ENCODE results near the gene ZSCAN10.
A peak's percentile ranks its signal among the peaks of the same experiment; 100 is the strongest.

Gene ZSCAN10

DNA sequence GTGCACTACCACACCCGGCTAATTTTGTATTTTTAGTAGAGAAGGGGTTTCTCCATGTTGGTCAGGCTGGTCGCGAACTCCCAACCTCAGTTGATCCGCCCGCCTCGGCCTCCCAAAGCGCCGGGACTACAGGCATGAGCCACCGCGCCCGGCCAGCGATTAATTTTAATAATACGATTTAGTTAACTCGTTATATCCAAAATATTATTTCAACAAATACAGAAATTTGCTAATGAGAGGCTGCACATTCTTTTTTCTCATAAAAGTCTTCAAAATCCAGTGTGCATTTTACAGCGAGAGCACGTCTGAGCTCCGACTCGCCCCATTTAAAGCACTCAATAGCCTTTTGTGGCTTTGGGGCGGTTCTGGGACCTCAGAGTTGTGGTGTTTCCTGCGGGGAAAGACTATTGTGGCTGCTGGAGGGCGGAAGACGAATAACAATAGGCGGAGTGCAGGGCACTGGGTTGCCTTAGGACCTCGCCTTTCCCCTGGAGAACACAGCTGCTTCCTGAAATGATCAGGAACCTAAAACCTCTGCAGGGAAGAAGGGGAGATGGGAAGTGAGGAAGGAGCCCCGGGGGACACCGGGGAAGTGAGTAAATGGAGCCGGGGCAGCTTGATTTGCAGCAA lies 2.9 kb upstream of the ZSCAN10 start:
- Histone ChIP-seq H3K9me3 (ENCODE audit: low read depth, low read length) (no peaks in the 10 kb centered on the region), H3K9ac (ENCODE audit: insufficient read length) (peak overlapping the region; percentile 53), H3K36me3 (ENCODE audit: insufficient read depth, low read length) (no peaks in the 10 kb centered on the region), H3K27ac (peak overlapping the region; percentile 73), H3K4me3 (peak overlapping the region; percentile 23; the same call in 1 of the 2 replicates)
- no peak for TF ChIP-seq POLR2AphosphoS5 (IDR thresholded peaks at IDR 0.05; ENCODE audit: borderline replicate concordance, low read depth, low read length)
- TF ChIP-seq EZH2 (IDR thresholded peaks at IDR 0.05) = no peak
- TF ChIP-seq FOXP2 (optimal IDR thresholded peaks at IDR 0.05; ENCODE audit: control extremely low read depth, extremely low read length, insufficient read depth) = no peak
- DNase-seq (ENCODE audit: low read depth, low spot score) = no peak

DNA sequence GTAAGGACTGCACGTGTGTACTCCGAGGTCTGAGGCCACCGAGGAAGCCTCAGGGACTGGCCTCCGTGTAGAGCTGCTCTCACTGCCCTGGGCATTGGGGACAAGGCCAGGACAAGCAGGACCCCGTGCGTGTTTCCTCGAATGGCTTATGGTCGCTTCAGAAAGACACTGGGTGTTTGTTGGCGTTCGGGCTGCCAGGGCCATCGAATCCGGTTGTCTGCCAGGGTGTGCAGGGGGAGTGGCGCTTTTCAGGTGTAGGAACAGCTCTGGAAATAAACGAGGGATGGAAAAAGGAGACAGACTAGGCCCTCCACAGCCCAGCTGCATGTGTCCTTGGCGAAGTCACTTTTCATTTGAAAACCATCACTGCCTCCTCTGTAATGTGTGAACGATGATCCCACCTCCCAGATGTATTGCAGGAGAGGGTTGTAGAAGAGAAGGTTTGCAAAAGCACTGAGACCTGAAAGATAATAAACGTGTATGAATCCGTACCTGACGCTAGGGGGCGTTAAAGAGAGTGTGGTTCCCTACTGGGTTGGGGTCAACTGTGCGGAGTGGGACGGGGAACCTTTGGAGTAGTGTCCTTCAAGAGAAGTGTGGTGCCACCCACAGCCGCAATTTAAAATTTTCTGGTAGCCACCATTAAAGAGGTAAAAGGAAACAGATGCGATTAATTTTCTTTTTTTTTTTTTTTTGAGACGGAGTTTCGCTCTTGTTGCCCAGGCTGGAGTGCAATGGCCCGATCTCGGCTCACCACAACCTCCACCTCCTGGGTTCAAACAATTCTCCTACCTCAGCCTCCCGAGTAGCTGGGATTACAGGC lies 2.1 kb upstream of the ZSCAN10 start:
- Histone ChIP-seq H3K4me3 (no peak overlapping the region), H3K9ac (ENCODE audit: insufficient read length) (no peak overlapping the region), H3K27ac (0 out of 2 replicates have a peak overlapping the region, but pooled peaks have one; percentile 49), H3K9me3 (ENCODE audit: low read depth, low read length) (no peaks in the 10 kb centered on the region), H3K36me3 (ENCODE audit: insufficient read depth, low read length) (no peaks in the 10 kb centered on the region)
- no peak for TF ChIP-seq FOXP2 (optimal IDR thresholded peaks at IDR 0.05; ENCODE audit: control extremely low read depth, extremely low read length, insufficient read depth)
- no peak for TF ChIP-seq EZH2 (IDR thresholded peaks at IDR 0.05)
- TF ChIP-seq POLR2AphosphoS5 (IDR thresholded peaks at IDR 0.05; ENCODE audit: borderline replicate concordance, low read depth, low read length) = no peak
- DNase-seq (ENCODE audit: low read depth, low spot score) = no peak

DNA sequence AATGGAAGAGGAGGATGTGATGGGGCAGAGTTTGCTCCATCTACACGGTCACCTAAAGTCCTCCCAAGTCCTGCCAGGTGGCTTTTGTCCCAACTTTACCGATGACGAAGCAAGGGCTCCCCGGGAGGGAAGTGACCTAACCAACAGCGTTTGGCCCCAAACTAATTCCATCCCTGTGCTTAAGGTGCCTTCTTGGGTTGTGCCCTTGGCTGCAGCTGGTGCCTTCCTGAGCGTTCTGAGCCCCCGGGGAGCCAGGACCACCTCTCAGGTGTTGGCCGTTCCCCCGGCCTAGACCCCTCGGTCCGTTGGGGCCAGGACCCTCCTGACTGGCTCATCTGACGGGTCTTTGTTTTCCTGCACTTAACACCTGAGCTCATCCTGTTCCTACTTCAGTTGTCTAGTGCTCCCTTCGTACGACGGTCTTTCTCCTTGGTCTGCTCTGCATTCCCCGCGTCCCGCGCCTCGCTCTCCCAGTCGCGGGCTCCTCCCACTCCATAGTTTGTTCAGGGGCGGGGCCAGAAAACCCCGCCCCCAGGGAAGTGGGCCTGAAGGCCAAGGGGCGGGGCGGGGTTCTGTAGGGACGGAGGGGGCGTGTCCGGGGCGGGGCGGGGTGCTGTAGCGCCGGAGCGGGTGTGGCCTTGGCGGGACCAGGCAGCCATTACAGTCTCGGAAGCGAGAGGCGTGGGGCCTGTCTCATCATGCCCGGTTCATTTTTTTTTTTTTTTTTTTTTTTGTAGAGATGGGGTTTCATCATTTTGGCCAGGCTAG lies 822 bp upstream of the ZSCAN10 start:
- no peak for TF ChIP-seq EZH2 (IDR thresholded peaks at IDR 0.05)
- peak; percentile 57; the same call in 1 of the 2 replicates for TF ChIP-seq POLR2AphosphoS5 (IDR thresholded peaks at IDR 0.05; ENCODE audit: borderline replicate concordance, low read depth, low read length)
- no peaks in the 10 kb centered on the region for H3K9me3 ChIP-seq (ENCODE audit: low read depth, low read length)
- H3K36me3 ChIP-seq (ENCODE audit: insufficient read depth, low read length) = no peaks in the 10 kb centered on the region
- H3K9ac ChIP-seq (ENCODE audit: insufficient read length) = no peak overlapping the region
- H3K4me3 ChIP-seq = peak overlapping the region; percentile 70
- no peak for DNase-seq (ENCODE audit: low read depth, low spot score)
- H3K27ac ChIP-seq = no peak overlapping the region

DNA sequence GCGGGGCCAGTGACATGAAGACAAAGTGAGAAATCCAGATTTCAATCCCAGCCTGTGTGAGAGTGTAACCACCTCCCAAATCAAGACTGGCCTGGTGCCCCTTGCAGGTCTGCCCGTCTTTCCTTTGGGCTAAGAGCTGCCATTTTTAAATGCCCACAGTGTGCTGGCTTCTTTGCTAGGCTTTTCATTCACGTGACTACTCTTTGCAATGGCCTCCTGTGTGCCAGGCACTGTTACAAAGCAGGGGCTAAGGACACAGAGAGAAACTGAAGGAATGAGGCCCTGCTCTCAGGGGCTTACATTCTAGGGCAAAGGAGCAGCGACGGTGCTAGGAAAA lies 269 bp upstream of the ZSCAN10 start:
- Histone ChIP-seq H3K4me3 (no peak overlapping the region), H3K9me3 (ENCODE audit: low read depth, low read length) (no peaks in the 10 kb centered on the region), H3K9ac (ENCODE audit: insufficient read length) (no peak overlapping the region), H3K27ac (no peak overlapping the region), H3K36me3 (ENCODE audit: insufficient read depth, low read length) (no peaks in the 10 kb centered on the region)
- DNase-seq (ENCODE audit: low read depth, low spot score) = no peak
- no peak for TF ChIP-seq FOXP2 (optimal IDR thresholded peaks at IDR 0.05; ENCODE audit: control extremely low read depth, extremely low read length, insufficient read depth)
- no peak for TF ChIP-seq POLR2AphosphoS5 (IDR thresholded peaks at IDR 0.05; ENCODE audit: borderline replicate concordance, low read depth, low read length)
- TF ChIP-seq EZH2 (IDR thresholded peaks at IDR 0.05) = no peak

DNA sequence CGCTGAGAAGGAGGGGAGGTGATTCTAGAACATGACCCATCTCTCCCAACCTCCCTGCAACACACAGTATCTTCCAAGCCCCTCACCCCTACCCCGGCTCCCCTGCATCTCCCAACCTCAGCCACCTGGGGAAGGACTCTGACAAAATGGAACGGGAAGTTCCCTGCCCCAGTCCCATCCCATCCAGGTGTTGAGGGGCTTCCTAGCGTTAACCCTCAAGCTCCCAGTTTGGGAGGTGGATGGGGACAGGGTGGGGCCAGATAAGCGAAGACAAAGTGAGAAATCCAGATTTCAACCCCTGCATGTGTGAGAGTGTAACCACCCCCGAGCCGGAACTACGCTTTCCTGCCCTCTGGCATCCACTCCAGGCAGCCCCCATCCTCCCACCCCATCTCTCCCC lies 1.8 kb downstream of the ZSCAN10 start:
- TF ChIP-seq FOXP2 (optimal IDR thresholded peaks at IDR 0.05; ENCODE audit: control extremely low read depth, extremely low read length, insufficient read depth) (no peak), EZH2 (IDR thresholded peaks at IDR 0.05) (no peak), POLR2AphosphoS5 (IDR thresholded peaks at IDR 0.05; ENCODE audit: borderline replicate concordance, low read depth, low read length) (no peak)
- Histone ChIP-seq H3K9me3 (ENCODE audit: low read depth, low read length) (no peaks in the 10 kb centered on the region), H3K27ac (no peak overlapping the region), H3K4me3 (no peak overlapping the region), H3K36me3 (ENCODE audit: insufficient read depth, low read length) (no peaks in the 10 kb centered on the region), H3K9ac (ENCODE audit: insufficient read length) (no peak overlapping the region)
- DNase-seq (ENCODE audit: low read depth, low spot score) = no peak

DNA sequence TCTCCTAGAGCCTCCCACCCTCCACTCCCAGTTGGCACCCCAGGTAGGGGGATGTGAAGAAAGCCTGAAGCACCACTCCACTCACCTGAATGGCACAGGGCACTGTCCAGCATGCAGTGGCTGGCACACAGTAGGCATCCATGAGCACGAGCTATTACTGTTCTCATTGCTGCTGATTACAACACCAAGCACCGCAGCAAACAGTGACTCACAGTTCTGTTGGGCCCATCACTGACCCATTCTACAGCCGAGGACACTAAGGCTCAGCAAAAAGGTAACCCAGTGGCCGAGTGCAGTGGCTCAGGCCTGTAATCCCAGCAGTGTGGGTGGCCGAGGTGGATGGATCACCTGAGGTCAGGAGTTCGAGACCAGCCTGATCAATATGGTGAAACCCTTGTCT lies 2.7 kb downstream of the ZSCAN10 start:
- DNase-seq (ENCODE audit: low read depth, low spot score) = no peak
- no peak for TF ChIP-seq POLR2AphosphoS5 (IDR thresholded peaks at IDR 0.05; ENCODE audit: borderline replicate concordance, low read depth, low read length)
- TF ChIP-seq EZH2 (IDR thresholded peaks at IDR 0.05) = no peak
- TF ChIP-seq FOXP2 (optimal IDR thresholded peaks at IDR 0.05; ENCODE audit: control extremely low read depth, extremely low read length, insufficient read depth) = no peak
- H3K4me3 ChIP-seq = no peak overlapping the region
- H3K36me3 ChIP-seq (ENCODE audit: insufficient read depth, low read length) = no peaks in the 10 kb centered on the region
- no peaks in the 10 kb centered on the region for H3K9me3 ChIP-seq (ENCODE audit: low read depth, low read length)
- no peak overlapping the region for H3K27ac ChIP-seq
- no peak overlapping the region for H3K9ac ChIP-seq (ENCODE audit: insufficient read length)

DNA sequence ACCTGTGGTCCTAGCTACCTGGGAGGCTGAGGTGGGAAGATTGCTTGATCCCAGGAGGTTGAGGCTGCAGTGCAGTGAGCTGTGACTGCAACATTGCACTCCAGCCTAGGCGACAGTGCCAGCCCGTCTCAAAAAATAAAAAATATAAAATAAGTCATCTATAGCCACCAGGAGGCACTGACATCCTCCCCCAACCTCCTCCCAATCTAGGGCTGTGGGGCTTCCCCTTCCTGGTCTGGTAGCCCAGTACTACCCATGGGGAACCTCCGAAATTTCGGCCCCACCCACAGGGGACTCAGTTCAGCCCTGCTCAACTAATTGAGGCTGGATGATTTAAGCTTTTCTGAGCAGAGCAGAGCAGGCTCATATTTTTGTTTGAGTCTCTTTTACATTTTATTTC lies 3.2 kb downstream of the ZSCAN10 start:
- no peaks in the 10 kb centered on the region for H3K9me3 ChIP-seq (ENCODE audit: low read depth, low read length)
- no peaks in the 10 kb centered on the region for H3K36me3 ChIP-seq (ENCODE audit: insufficient read depth, low read length)
- no peak overlapping the region for H3K4me3 ChIP-seq
- no peak overlapping the region for H3K27ac ChIP-seq
- DNase-seq (ENCODE audit: low read depth, low spot score) = no peak
- no peak for TF ChIP-seq EZH2 (IDR thresholded peaks at IDR 0.05)
- TF ChIP-seq FOXP2 (optimal IDR thresholded peaks at IDR 0.05; ENCODE audit: control extremely low read depth, extremely low read length, insufficient read depth) = no peak
- TF ChIP-seq POLR2AphosphoS5 (IDR thresholded peaks at IDR 0.05; ENCODE audit: borderline replicate concordance, low read depth, low read length) = no peak
- no peak overlapping the region for H3K9ac ChIP-seq (ENCODE audit: insufficient read length)

DNA sequence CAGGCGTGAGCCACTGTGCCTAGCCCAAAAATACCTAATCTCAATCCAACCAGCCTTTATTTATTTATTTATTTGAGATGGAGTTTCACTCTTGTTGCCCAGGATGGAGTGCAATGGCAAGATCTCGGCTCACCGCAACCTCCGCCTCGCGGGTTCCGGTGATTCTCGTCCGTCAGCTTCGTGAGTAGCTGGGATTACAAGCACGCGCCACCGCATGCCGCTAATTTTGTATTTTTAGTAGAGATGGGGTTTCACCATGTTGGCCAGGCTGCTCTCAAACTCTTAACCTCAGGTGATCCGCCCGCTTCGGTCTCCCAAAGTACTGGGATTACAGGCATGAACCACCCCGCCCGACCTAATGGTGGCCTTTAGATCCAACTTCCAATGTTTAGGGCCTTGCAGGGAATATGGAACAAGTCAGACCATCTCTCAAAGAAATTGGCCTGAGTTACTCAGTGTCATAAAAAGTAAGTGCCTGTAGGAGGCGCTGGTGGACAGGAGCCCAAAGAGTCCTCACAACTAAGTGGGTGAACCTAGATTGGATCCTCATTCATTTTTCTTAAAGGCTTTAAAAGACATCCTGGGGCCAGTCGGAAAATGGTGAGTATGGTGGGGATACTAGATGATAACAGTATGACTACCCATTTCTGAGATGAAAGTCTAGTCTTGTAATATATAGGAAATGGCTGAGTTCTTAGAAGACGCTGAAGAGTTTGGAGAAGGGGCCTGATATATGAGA lies 4.6 kb downstream of the ZSCAN10 start:
- Histone ChIP-seq H3K4me3 (no peak overlapping the region), H3K9me3 (ENCODE audit: low read depth, low read length) (no peaks in the 10 kb centered on the region), H3K27ac (no peak overlapping the region), H3K9ac (ENCODE audit: insufficient read length) (no peak overlapping the region), H3K36me3 (ENCODE audit: insufficient read depth, low read length) (no peaks in the 10 kb centered on the region)
- no peak for DNase-seq (ENCODE audit: low read depth, low spot score)
- TF ChIP-seq EZH2 (IDR thresholded peaks at IDR 0.05) (no peak), POLR2AphosphoS5 (IDR thresholded peaks at IDR 0.05; ENCODE audit: borderline replicate concordance, low read depth, low read length) (no peak), FOXP2 (optimal IDR thresholded peaks at IDR 0.05; ENCODE audit: control extremely low read depth, extremely low read length, insufficient read depth) (no peak)

Measured in SK-N-MC (cell line).